BE2C (cell line): Measurements from ENCODE around the gene MTG2.

ENCODE experiments used
- DNase-seq: peaks from one replicate; pipeline ENCODE4 v3.0.0-alpha.2; 2020
- H3K27me3 ChIP-seq: fragments of 250-450 bp; sonication (Bioruptor Pico); 2 replicates; pipeline ENCODE4 v1.5.1; 2020; ENCODE audit warnings: mild to moderate bottlenecking
- H3K36me3 ChIP-seq: fragments of 250-450 bp; sonication (Bioruptor Pico); 2 replicates; pipeline ENCODE4 v1.5.1; 2020; ENCODE audit warnings: mild to moderate bottlenecking
- H3K4me1 ChIP-seq: fragments of 250-450 bp; sonication (Bioruptor Pico); 2 replicates; pipeline ENCODE4 v1.5.1; 2020
- H3K4me3 ChIP-seq: 2 replicates; pipeline ENCODE4 v1.5.1; 2011; ENCODE audit warnings: low read depth, low read length
- H3K9me3 ChIP-seq: fragments of 250-450 bp; sonication (Bioruptor Pico); 2 replicates; pipeline ENCODE4 v1.5.1; 2020
- TF ChIP-seq, protein P1 (sequence below): IDR thresholded peaks from 2 replicates; pipeline ENCODE4 v1.5.1; 2012; ENCODE audit warnings: mild to moderate bottlenecking, low read depth, low read length

The MTG2 gene

DNA sequence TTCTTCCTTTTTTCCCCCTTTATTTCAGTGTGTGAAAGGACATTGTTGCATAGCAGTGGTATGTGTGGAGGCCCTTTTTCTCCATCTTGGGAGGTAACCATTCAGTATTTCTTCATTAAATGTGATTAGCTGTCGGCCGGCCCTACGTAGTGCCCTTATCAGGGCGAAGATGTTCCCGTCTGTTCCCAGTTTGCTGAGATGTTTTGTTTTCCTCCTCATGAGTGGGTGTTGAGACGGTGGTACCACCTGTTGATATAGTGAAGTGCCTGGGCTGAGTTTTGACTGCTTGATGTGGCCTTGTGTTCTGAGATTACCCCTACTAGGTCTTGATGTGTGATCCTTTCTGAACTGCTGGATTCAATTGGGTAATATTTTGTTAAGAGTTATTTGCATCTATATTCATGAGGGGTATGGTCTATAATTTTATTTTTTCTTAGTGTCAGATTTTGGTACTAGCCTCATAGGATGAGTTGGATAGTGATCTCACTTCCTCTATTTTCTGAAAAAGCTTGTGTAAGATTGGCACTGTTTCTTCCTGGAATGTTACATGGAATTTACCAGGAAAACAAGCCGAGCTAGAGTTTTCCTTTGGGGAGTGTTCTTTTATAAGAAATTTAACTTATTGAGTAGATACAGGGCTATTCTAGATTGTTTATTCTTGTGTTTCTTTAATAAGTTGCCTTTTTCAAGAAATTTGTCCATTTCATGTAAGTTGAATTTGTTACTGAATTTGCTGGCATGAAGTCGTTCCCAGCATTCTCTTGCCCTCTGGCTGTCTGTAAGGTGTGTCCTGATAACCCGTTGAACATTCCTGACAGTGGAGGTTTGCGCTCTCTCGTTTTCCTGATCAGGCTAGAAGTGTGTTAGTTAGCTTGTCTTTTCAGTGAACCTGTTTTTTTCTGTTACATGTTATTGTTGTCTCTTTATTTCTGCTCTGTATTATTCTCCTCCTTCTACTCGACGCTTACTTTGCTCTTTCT, 4.3 kb downstream of the MTG2 start:
- Histone ChIP-seq H3K4me1 (no peaks in the 10 kb centered on the region; the same call in 1 of the 2 replicates), H3K36me3 (peaks cover 15% of the 10 kb centered on the region; the same call in 1 of the 2 replicates), H3K9me3 (no peaks in the 10 kb centered on the region), H3K27me3 (no peaks in the 10 kb centered on the region), H3K4me3 (no peak overlapping the region)
- no peak for DNase-seq
- TF ChIP-seq, protein P1, sequence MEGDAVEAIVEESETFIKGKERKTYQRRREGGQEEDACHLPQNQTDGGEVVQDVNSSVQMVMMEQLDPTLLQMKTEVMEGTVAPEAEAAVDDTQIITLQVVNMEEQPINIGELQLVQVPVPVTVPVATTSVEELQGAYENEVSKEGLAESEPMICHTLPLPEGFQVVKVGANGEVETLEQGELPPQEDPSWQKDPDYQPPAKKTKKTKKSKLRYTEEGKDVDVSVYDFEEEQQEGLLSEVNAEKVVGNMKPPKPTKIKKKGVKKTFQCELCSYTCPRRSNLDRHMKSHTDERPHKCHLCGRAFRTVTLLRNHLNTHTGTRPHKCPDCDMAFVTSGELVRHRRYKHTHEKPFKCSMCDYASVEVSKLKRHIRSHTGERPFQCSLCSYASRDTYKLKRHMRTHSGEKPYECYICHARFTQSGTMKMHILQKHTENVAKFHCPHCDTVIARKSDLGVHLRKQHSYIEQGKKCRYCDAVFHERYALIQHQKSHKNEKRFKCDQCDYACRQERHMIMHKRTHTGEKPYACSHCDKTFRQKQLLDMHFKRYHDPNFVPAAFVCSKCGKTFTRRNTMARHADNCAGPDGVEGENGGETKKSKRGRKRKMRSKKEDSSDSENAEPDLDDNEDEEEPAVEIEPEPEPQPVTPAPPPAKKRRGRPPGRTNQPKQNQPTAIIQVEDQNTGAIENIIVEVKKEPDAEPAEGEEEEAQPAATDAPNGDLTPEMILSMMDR, result no peak

- Histone ChIP-seq H3K9me3 (no peaks in the 10 kb centered on the region), H3K36me3 (peaks cover 22% of the 10 kb centered on the region), H3K4me1 (no peaks in the 10 kb centered on the region), H3K4me3 (no peak overlapping the region), H3K27me3 (no peaks in the 10 kb centered on the region)
- TF ChIP-seq, protein P1, result no peak
- DNase-seq, result no peak
Measured at GRCh38 chr20:62190639-62191411, 8.0 kb downstream of the MTG2 start.

- no peaks in the 10 kb centered on the region for H3K9me3 ChIP-seq
- peaks cover 27% of the 10 kb centered on the region for H3K36me3 ChIP-seq
- H3K27me3 ChIP-seq, result no peaks in the 10 kb centered on the region
- TF ChIP-seq, protein P1, result no peak
- DNase-seq, result no peak
- no peaks in the 10 kb centered on the region for H3K4me1 ChIP-seq
- no peak overlapping the region for H3K4me3 ChIP-seq
Measured at GRCh38 chr20:62191781-62192559, 9.1 kb downstream of the MTG2 start.

- H3K9me3 ChIP-seq, result no peaks in the 10 kb centered on the region
- H3K27me3 ChIP-seq, result no peaks in the 10 kb centered on the region
- H3K4me3 ChIP-seq, result no peak overlapping the region
- no peak for DNase-seq
- no peaks in the 10 kb centered on the region for H3K4me1 ChIP-seq
- peaks cover 34% of the 10 kb centered on the region for H3K36me3 ChIP-seq
- TF ChIP-seq, protein P1, result no peak
Measured at GRCh38 chr20:62192635-62193034, 9.8 kb downstream of the MTG2 start.

- peaks cover 41% of the 10 kb centered on the region for H3K36me3 ChIP-seq
- no peaks in the 10 kb centered on the region for H3K27me3 ChIP-seq
- TF ChIP-seq, protein P1, result no peak
- DNase-seq, result no peak
- H3K4me3 ChIP-seq, result no peak overlapping the region
- no peaks in the 10 kb centered on the region for H3K4me1 ChIP-seq
- no peaks in the 10 kb centered on the region for H3K9me3 ChIP-seq
Measured at GRCh38 chr20:62193079-62194025, 10.5 kb downstream of the MTG2 start.
